ENCODE results near the gene PIK3CD.
"Not testable (repeated sequence)": the region's sequence is repeated elsewhere in the genome, so short reads cannot be mapped to it uniquely, and the experiment has no call there.

The PIK3CD gene

GRCh38 chr1:9624081-9624480, 27.4 kb upstream of the PIK3CD start:
- no peak for DNase-seq

- not testable (repeated sequence) for DNase-seq
These were observed 26.5 kb upstream of the PIK3CD start for GRCh38 chr1:9625030-9625429.

GRCh38 chr1:9626201-9626608, 25.3 kb upstream of the PIK3CD start:
- no peak for DNase-seq

- no peak for DNase-seq
These were observed 22.7 kb upstream of the PIK3CD start for GRCh38 chr1:9628541-9629444.

GRCh38 chr1:9629445-9630201, 21.9 kb upstream of the PIK3CD start:
- peak in 9 of 14 donors; percentile 16 to 49 (median 30) for DNase-seq

- DNase-seq = no peak
These were observed 21.0 kb upstream of the PIK3CD start for GRCh38 chr1:9630331-9631111.

- DNase-seq = no peak
These were observed 19.9 kb upstream of the PIK3CD start for GRCh38 chr1:9631613-9632012.

- no peak for DNase-seq
These were observed 18.0 kb upstream of the PIK3CD start for GRCh38 chr1:9633493-9633892.

- DNase-seq = no peak
These were observed 16.9 kb upstream of the PIK3CD start for GRCh38 chr1:9634582-9634981.

- no peak for DNase-seq
These were observed 12.3 kb upstream of the PIK3CD start for GRCh38 chr1:9639227-9639626.

GRCh38 chr1:9643351-9644256, 7.9 kb upstream of the PIK3CD start:
- DNase-seq = no peak

GRCh38 chr1:9646037-9646436, 5.5 kb upstream of the PIK3CD start:
- DNase-seq = no peak

- DNase-seq = no peak
These were observed 3.4 kb upstream of the PIK3CD start for GRCh38 chr1:9648171-9648570.

GRCh38 chr1:9649769-9650168, 1.8 kb upstream of the PIK3CD start:
- DNase-seq = no peak

- no peak for DNase-seq
These were observed 339 bp upstream of the PIK3CD start for GRCh38 chr1:9651220-9651564.

GRCh38 chr1:9652379-9653209, 1.1 kb downstream of the PIK3CD start:
- no peak for DNase-seq

- no peak for DNase-seq
These were observed 1.6 kb downstream of the PIK3CD start for GRCh38 chr1:9653210-9653490.

GRCh38 chr1:9653491-9654050, 2.0 kb downstream of the PIK3CD start:
- no peak for DNase-seq

GRCh38 chr1:9654051-9654833, 2.7 kb downstream of the PIK3CD start:
- DNase-seq = peak in 1 of 14 donors; percentile 30

Data from C1 segment of cervical spinal cord (tissue), 14 donors.